T-helper 1 cell treated with Interleukin-12 subunit alpha and Interleukin-12 subunit beta and Interleukin-4 antibody, amounts not matched to agents 30 μg/mL and 1 μg/mL, for 36 hours (primary cell): ENCODE data around the gene CCDC126.
A peak's percentile ranks its signal among the peaks of the same experiment; 100 is the strongest.
"Not testable (repeated sequence)": the region's sequence is repeated elsewhere in the genome, so short reads cannot be mapped to it uniquely, and the experiment has no call there.

Source experiments
- H3K27ac Mint-ChIP-seq: one replicate; pipeline ENCODE4 v1.8.0; 2021; ENCODE audit warnings: mild to moderate bottlenecking, mixed read lengths
- H3K27me3 Mint-ChIP-seq: one replicate; pipeline ENCODE4 v1.8.0; 2021; ENCODE audit warnings: low read depth, mixed read lengths
- H3K36me3 Mint-ChIP-seq: one replicate; pipeline ENCODE4 v1.8.0; 2021; ENCODE audit warnings: low read depth, mixed read lengths
- H3K4me1 Mint-ChIP-seq: one replicate; pipeline ENCODE4 v1.8.0; 2021; ENCODE audit warnings: low read depth, mixed read lengths
- H3K4me3 Mint-ChIP-seq: one replicate; pipeline ENCODE4 v1.8.0; 2021; ENCODE audit warnings: mild to moderate bottlenecking, moderate library complexity, mixed read lengths
- H3K9me3 Mint-ChIP-seq: one replicate; pipeline ENCODE4 v1.8.0; 2021; ENCODE audit warnings: mixed read lengths

Gene CCDC126

GRCh38 chr7:23597094-23598091, at the start of gene CCDC126:
CCDC126 (plus strand) TSS chr7:23597382; CDS start chr7:23611316, 13,934 bp downstream.
- H3K27ac Mint-ChIP-seq = peak within 1 kb of the TSS; percentile 63
- no peaks in the 10 kb centered on the region for H3K27me3 Mint-ChIP-seq
- H3K9me3 Mint-ChIP-seq = no peaks in the 10 kb centered on the region
- H3K4me3 Mint-ChIP-seq = peak within 1 kb of the TSS; percentile 90
- peaks cover 45% of the 10 kb centered on the region for H3K4me1 Mint-ChIP-seq
- H3K36me3 Mint-ChIP-seq = peaks cover 1% of the 10 kb centered on the region

GRCh38 chr7:23547662-23548061, 49.5 kb upstream of the CCDC126 start:
- Mint-ChIP-seq H3K27me3 (no peaks in the 10 kb centered on the region), H3K27ac (no peak overlapping the region), H3K4me3 (no peak overlapping the region)

GRCh38 chr7:23558303-23558702, 38.9 kb upstream of the CCDC126 start:
- Mint-ChIP-seq H3K27me3 (peaks cover 31% of the 10 kb centered on the region), H3K9me3 (no peaks in the 10 kb centered on the region), H3K4me3 (no peak overlapping the region), H3K4me1 (no peaks in the 10 kb centered on the region), H3K27ac (no peak overlapping the region), H3K36me3 (no peaks in the 10 kb centered on the region)

More at GRCh38 chr7:23547662-23548061, 49.5 kb upstream of the CCDC126 start:
- H3K9me3 Mint-ChIP-seq = no peaks in the 10 kb centered on the region
- H3K36me3 Mint-ChIP-seq = no peaks in the 10 kb centered on the region
- peaks cover 7% of the 10 kb centered on the region for H3K4me1 Mint-ChIP-seq

GRCh38 chr7:23570592-23571200, 26.5 kb upstream of the CCDC126 start:
- H3K4me3 Mint-ChIP-seq = no peak overlapping the region
- H3K36me3 Mint-ChIP-seq = no peaks in the 10 kb centered on the region
- H3K27me3 Mint-ChIP-seq = peaks cover 20% of the 10 kb centered on the region
- no peak overlapping the region for H3K27ac Mint-ChIP-seq
- H3K4me1 Mint-ChIP-seq = no peaks in the 10 kb centered on the region
- H3K9me3 Mint-ChIP-seq = no peaks in the 10 kb centered on the region

- not testable (repeated sequence) for H3K27ac Mint-ChIP-seq, H3K4me3 Mint-ChIP-seq, H3K27me3 Mint-ChIP-seq, H3K36me3 Mint-ChIP-seq, H3K9me3 Mint-ChIP-seq, H3K4me1 Mint-ChIP-seq
Observed at GRCh38 chr7:23581975-23582374, 15.2 kb upstream of the CCDC126 start.

- not testable (repeated sequence) for H3K4me1 Mint-ChIP-seq, H3K27ac Mint-ChIP-seq, H3K27me3 Mint-ChIP-seq, H3K4me3 Mint-ChIP-seq, H3K9me3 Mint-ChIP-seq, H3K36me3 Mint-ChIP-seq
Observed at GRCh38 chr7:23585304-23585703, 11.9 kb upstream of the CCDC126 start.

GRCh38 chr7:23586159-23586558, 11.0 kb upstream of the CCDC126 start:
- H3K4me3 Mint-ChIP-seq = no peak overlapping the region
- no peaks in the 10 kb centered on the region for H3K27me3 Mint-ChIP-seq
- no peaks in the 10 kb centered on the region for H3K9me3 Mint-ChIP-seq
- no peaks in the 10 kb centered on the region for H3K4me1 Mint-ChIP-seq
- H3K27ac Mint-ChIP-seq = no peak overlapping the region
- no peaks in the 10 kb centered on the region for H3K36me3 Mint-ChIP-seq

GRCh38 chr7:23590529-23590928, 6.7 kb upstream of the CCDC126 start:
- Mint-ChIP-seq H3K27ac (no peak overlapping the region), H3K36me3 (no peaks in the 10 kb centered on the region), H3K9me3 (no peaks in the 10 kb centered on the region), H3K4me3 (no peak overlapping the region), H3K4me1 (peaks cover 15% of the 10 kb centered on the region), H3K27me3 (no peaks in the 10 kb centered on the region)

GRCh38 chr7:23593706-23594105, 3.5 kb upstream of the CCDC126 start:
- Mint-ChIP-seq H3K9me3 (no peaks in the 10 kb centered on the region), H3K27ac (no peak overlapping the region), H3K36me3 (peaks cover 1% of the 10 kb centered on the region), H3K27me3 (no peaks in the 10 kb centered on the region), H3K4me3 (no peak overlapping the region), H3K4me1 (peaks cover 35% of the 10 kb centered on the region)

- Mint-ChIP-seq H3K36me3 (peaks cover 1% of the 10 kb centered on the region), H3K27ac (peak overlapping the region; percentile 58), H3K4me1 (peaks cover 41% of the 10 kb centered on the region), H3K9me3 (no peaks in the 10 kb centered on the region), H3K4me3 (no peak overlapping the region), H3K27me3 (no peaks in the 10 kb centered on the region)
Observed at GRCh38 chr7:23594879-23595604, 2.1 kb upstream of the CCDC126 start.

GRCh38 chr7:23598296-23598695, 1.1 kb downstream of the CCDC126 start:
- H3K27ac Mint-ChIP-seq = peak overlapping the region; percentile 63
- peaks cover 1% of the 10 kb centered on the region for H3K36me3 Mint-ChIP-seq
- peak overlapping the region; percentile 90 for H3K4me3 Mint-ChIP-seq
- H3K9me3 Mint-ChIP-seq = no peaks in the 10 kb centered on the region
- peaks cover 46% of the 10 kb centered on the region for H3K4me1 Mint-ChIP-seq
- H3K27me3 Mint-ChIP-seq = no peaks in the 10 kb centered on the region

GRCh38 chr7:23600236-23600635, 3.1 kb downstream of the CCDC126 start:
- Mint-ChIP-seq H3K27me3 (no peaks in the 10 kb centered on the region), H3K4me3 (no peak overlapping the region), H3K4me1 (peaks cover 36% of the 10 kb centered on the region), H3K27ac (no peak overlapping the region), H3K9me3 (no peaks in the 10 kb centered on the region), H3K36me3 (peaks cover 1% of the 10 kb centered on the region)

GRCh38 chr7:23603632-23604295, 6.6 kb downstream of the CCDC126 start:
- H3K9me3 Mint-ChIP-seq = no peaks in the 10 kb centered on the region
- no peak overlapping the region for H3K4me3 Mint-ChIP-seq
- no peaks in the 10 kb centered on the region for H3K36me3 Mint-ChIP-seq
- no peak overlapping the region for H3K27ac Mint-ChIP-seq
- peaks cover 12% of the 10 kb centered on the region for H3K4me1 Mint-ChIP-seq
- H3K27me3 Mint-ChIP-seq = no peaks in the 10 kb centered on the region

GRCh38 chr7:23604296-23604640, 7.1 kb downstream of the CCDC126 start:
- Mint-ChIP-seq H3K36me3 (no peaks in the 10 kb centered on the region), H3K9me3 (no peaks in the 10 kb centered on the region), H3K27me3 (no peaks in the 10 kb centered on the region), H3K4me1 (peaks cover 8% of the 10 kb centered on the region), H3K27ac (no peak overlapping the region), H3K4me3 (no peak overlapping the region)
